Heart right ventricle (tissue), 16 donors: ENCODE data around the gene MAN1A1. TPM values are rescaled to one million over a fixed set of nuclear protein-coding genes. Genes with fewer than 3 reads are reported as not detected.

Experiments
- ATAC-seq, 8 donors: fragments of 200-7000 bp; cut with Tn5 transposase; one replicate each; pipeline ENCODE4 v1.9.1; 2020; ENCODE audit warnings: mild to moderate bottlenecking in 8 of 8, moderate library complexity in 8 of 8, moderate number of reproducible peaks in 1 of 8
- DNase-seq, 2 donors: peaks; one replicate each; pipeline ENCODE4 v3.0.0-alpha.2; 2020
- H3K27ac ChIP-seq, 10 donors: fragments of 200-600 bp; sonication (generic) in 2 of 10; one replicate each; pipeline versions ENCODE4 v1.5.0 to v1.8.0; 2020 to 2022; ENCODE audit warnings: mild to moderate bottlenecking in 3 of 10
- H3K27me3 ChIP-seq, 7 donors: fragments of 200-600 bp; one replicate each; pipeline ENCODE4 v1.8.0; 2021 to 2022; ENCODE audit warnings: mild to moderate bottlenecking in 2 of 7
- H3K36me3 ChIP-seq, 9 donors: fragments of 200-600 bp; sonication (generic) in 1 of 9; one replicate each; pipeline versions ENCODE4 v1.5.0 to v1.8.0; 2020 to 2022; ENCODE audit warnings: mild to moderate bottlenecking in 2 of 9
- H3K4me1 ChIP-seq, 9 donors: fragments of 200-600 bp; sonication (generic) in 1 of 9; one replicate each; pipeline versions ENCODE4 v1.5.0 to v1.8.0; 2020 to 2022; ENCODE audit warnings: mild to moderate bottlenecking in 4 of 9
- H3K4me3 ChIP-seq, 10 donors: fragments of 200-600 bp; sonication (generic) in 2 of 10; one replicate each; pipeline versions ENCODE4 v1.5.0 to v1.8.0; 2020 to 2022; ENCODE audit warnings: mild to moderate bottlenecking in 7 of 10, moderate library complexity in 2 of 10
- H3K9me3 ChIP-seq, 11 donors: fragments of 200-600 bp in 10 of 11; sonication (generic) in 2 of 11; one replicate each; pipeline versions ENCODE4 v1.5.0 to v1.8.0; 2013 to 2022; ENCODE audit warnings: mild to moderate bottlenecking in 2 of 11, control low read depth in 1 of 11, moderate library complexity in 1 of 11
- WGBS, 2 donors: extraction: QIAGEN DNeasy Blood & Tissue Kit; methylation state at CpG; one replicate each; pipeline ENCODE4 v1.1.7; 2013; ENCODE audit warnings: inconsistent platforms in 1 of 2; 5-methylcytosine and 5-hydroxymethylcytosine counted together
- intact Hi-C, 10 donors: fragments of 100-400 bp; cut with DNase I; formaldehyde crosslinking; loops; one replicate each; pipeline versions ENCODE4 v1.11.1 to v1.14.2; 2022
- polyA plus RNA-seq, 2 donors: library from polyadenylated mRNA; stranded (reverse); fragments of 200-250 nt; gene quantifications; one replicate each; pipeline ENCODE4 v1.2.3, GENCODE V29; 2013
- total RNA-seq, 10 donors: library from RNA; stranded (reverse); fragmentation: NEBNext Ultra II Directional in 3 of 10; extraction: Animal tissue kit (Norgen Biotek cat#: 25700) in 3 of 10; gene quantifications; one replicate each; pipeline versions ENCODE4 v1.2.1 to v1.2.4, GENCODE V29; 2021 to 2023
- TF ChIP-seq, protein P1 (sequence below), 9 donors: fragments of 200-600 bp; sonication (generic) in 2 of 9; IDR thresholded peaks; one replicate each; pipeline versions ENCODE4 v1.5.0 to v1.8.0; 2021 to 2022; ENCODE audit warnings: antibody characterized with exemption in 9 of 9, mild to moderate bottlenecking in 5 of 9, moderate library complexity in 1 of 9
- donor health status: Arrhythmogenic right ventricular cardiomyopathy.
- donor health status: ischemic (EF 13 %, LVEDD 7.1; RV severe dilation, severe dysfunction).
- donor health status: healthy with polysubstance abuse.
- donor health status: DM: no; HTN: yes; CAD: no.
- donor health status: DM: no; HTN: no; CAD: no.
- donor health status: ischemic (EF 25% LVEDD 6.9; RV normal size, moderate dysfunction).
- donor health status: ischemic (EF 25% LVEDD 5.7; RV mildly dilated, moderate dysfunction).
- donor health status: healthy.
- donor health status: DM: yes; HTN: yes; CAD: no.
- donor health status: Ischemic cardiomyopathy.
- donor health status: ischemic (EF 35%, LVEDD 5.7; RV mildly dilated, moderate dysfunction).
- donor health status: nonischemic (EF 11% LVEDD 7.7; RV severe dilation, severe dysfunction).
- donor health status: DM: yes; HTN: yes; CAD: no.
- donor health status: PGD.
- donor health status: ischemic (EF 29% LVEDD 5.4; RV normal size, mild dysfunction).
- donor health status: nonischemic (EF 23%, LVEDD 6.1; RV moderate dilation, normal function).

The MAN1A1 gene
- total and polyA plus RNA-seq, 12 donors, result 6.2 to 22.0 (median 10.2) TPM

DNA sequence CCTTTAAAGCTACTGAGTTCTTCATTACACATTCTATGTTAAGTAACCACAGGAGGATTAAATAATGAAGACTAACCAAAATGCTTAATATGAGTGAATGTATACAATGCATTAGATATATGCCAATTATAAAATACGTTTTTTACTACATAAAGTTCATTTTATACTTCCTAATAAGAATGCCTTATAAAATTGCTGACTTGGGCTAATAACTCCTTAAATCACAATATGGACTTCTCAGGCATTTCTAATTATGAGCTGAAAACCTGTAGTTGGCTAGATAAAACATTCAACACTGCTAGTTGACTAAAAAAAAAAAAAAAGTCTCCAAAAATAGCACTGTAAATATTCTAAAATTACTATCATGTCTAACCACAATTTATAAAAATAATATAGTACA, 11.8 kb downstream of the MAN1A1 start:
- peaks cover 0 to 96% (median 50%) of the 10 kb centered on the region in 9 donors for H3K4me1 ChIP-seq
- 87 to 94% methylated on average over 1 of the region's 1 CpG for WGBS, 2 donors
- TF ChIP-seq, protein P1, sequence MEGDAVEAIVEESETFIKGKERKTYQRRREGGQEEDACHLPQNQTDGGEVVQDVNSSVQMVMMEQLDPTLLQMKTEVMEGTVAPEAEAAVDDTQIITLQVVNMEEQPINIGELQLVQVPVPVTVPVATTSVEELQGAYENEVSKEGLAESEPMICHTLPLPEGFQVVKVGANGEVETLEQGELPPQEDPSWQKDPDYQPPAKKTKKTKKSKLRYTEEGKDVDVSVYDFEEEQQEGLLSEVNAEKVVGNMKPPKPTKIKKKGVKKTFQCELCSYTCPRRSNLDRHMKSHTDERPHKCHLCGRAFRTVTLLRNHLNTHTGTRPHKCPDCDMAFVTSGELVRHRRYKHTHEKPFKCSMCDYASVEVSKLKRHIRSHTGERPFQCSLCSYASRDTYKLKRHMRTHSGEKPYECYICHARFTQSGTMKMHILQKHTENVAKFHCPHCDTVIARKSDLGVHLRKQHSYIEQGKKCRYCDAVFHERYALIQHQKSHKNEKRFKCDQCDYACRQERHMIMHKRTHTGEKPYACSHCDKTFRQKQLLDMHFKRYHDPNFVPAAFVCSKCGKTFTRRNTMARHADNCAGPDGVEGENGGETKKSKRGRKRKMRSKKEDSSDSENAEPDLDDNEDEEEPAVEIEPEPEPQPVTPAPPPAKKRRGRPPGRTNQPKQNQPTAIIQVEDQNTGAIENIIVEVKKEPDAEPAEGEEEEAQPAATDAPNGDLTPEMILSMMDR (IDR thresholded peaks at IDR 0.05), result no peak

DNA sequence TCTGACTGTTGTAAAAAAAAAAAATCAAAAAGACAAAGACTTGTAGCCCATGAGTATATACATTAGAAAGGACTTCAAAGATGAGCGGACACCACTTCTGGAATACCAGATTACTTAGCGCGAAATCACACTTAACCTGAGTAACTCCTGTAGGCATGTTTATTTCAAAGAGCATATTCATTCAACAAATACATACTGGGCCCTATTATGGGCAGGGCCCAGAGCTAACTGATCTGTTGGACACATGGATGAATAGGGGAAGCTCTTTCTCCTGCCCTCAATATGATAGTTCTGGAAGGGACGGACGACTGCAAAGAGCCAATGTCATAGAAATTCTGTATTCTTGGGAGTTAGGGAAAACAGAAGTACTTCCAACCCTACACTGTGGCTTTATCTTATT, 12.3 kb downstream of the MAN1A1 start:
- intact Hi-C loops, result no loop called here

More for the DNA sequence above, 11.8 kb downstream of the MAN1A1 start:
- ATAC-seq (no peak), DNase-seq (no peak)
- Histone ChIP-seq H3K27me3 (no peaks in the 10 kb centered on the region), H3K9me3 (no peaks in the 10 kb centered on the region), H3K27ac (no peak overlapping the region), H3K36me3 (peaks cover 0 to 33% (median 0%) of the 10 kb centered on the region in 9 donors), H3K4me3 (no peak overlapping the region)
- intact Hi-C loops, result no loop called here

DNA sequence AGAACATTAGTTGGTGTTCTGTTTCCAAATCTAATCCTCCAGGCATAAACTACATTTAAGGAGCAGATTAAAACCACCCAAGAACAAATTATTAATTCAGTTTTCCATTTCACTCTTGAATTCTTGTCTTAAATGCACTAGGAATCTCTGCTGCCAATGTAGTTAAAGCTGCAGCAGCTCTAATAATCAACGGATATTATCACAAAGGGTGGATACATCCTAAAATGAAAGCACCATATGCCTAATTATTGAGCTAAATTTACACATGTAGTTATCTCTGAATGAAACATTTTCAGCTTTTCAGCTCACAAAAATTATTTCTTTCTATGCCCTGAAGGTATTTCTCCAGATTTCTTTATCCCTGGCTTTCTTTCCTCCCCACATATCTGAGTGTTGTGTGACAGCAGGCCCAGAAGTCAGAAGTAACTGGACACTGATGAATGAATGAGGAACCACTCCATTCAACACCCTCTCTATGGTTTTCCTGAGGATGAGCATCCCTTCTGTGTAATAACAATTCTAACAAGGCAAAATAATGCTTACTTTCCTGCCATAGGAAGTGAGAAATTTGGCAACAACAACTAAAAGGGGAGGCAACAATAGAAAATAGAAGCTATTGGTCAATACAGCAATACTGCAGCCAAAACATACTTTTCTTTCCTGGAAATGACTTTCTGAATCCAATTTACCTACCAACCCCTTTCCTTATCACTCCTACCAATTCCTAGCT, 14.9 kb downstream of the MAN1A1 start:
- 27 to 43% methylated on average over 1 of the region's 1 CpG for WGBS, 2 donors
- peak overlapping the region in 6 of 10 donors; percentile 3 to 58 (median 31) for H3K27ac ChIP-seq
- no peak for DNase-seq

More for the DNA sequence above, 12.3 kb downstream of the MAN1A1 start:
- ATAC-seq (no peak), DNase-seq (no peak)
- Histone ChIP-seq H3K4me1 (peaks cover 0 to 91% (median 50%) of the 10 kb centered on the region in 9 donors), H3K27ac (no peak overlapping the region), H3K4me3 (no peak overlapping the region), H3K36me3 (peaks cover 0 to 30% (median 0%) of the 10 kb centered on the region in 9 donors), H3K27me3 (no peaks in the 10 kb centered on the region), H3K9me3 (no peaks in the 10 kb centered on the region)
- TF ChIP-seq, protein P1 (IDR thresholded peaks at IDR 0.05), result no peak
- 95 to 96% methylated on average over 5 of the region's 5 CpGs for WGBS, 2 donors

DNA sequence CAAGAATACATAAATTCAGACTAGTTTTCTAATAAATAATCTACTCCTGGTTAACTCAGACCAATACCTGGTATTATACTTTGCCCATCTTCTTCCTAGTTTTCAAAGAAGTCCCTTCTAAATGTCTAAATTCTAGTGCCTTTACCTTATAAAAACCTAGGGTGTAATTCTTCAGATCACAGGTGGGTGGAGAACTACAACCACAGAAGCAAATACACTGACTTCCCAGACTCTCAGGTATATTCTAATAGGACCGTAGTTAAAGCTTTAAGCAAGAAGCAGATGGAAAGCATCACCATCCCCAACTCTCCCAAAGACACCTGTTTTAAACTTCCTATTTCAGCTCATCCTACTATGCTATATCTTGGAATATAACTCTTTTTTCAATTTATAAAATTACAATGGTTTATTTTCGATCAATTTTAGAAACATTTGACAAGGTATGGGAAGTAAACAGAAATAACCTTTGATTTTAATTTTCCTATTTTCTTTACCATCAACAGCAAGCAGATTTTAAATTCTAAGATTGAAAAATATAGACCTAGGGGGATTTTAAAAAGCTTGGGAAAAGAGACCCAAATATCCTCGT, 15.8 kb downstream of the MAN1A1 start:
- H3K27ac ChIP-seq, result peak overlapping the region in 3 of 10 donors; percentile 34 to 58 (median 37)
- peaks cover 0 to 26% (median 0%) of the 10 kb centered on the region in 9 donors for H3K36me3 ChIP-seq
- TF ChIP-seq, protein P1 (IDR thresholded peaks at IDR 0.05), result peak in 7 of 9 donors; percentile 34 to 63 (median 45)
- H3K4me1 ChIP-seq, result peaks cover 0 to 62% (median 26%) of the 10 kb centered on the region in 9 donors
- 84 to 86% methylated on average over 3 of the region's 3 CpGs for WGBS, 2 donors
- no peaks in the 10 kb centered on the region for H3K9me3 ChIP-seq
- no peak for DNase-seq
- no peaks in the 10 kb centered on the region for H3K27me3 ChIP-seq
- no peak overlapping the region for H3K4me3 ChIP-seq
- ATAC-seq, result peak in 2 of 8 donors; percentile 41 to 54
- intact Hi-C loops, result no loop called here

More for the DNA sequence above, 14.9 kb downstream of the MAN1A1 start:
- TF ChIP-seq, protein P1 (IDR thresholded peaks at IDR 0.05), result no peak
- Histone ChIP-seq H3K27me3 (no peaks in the 10 kb centered on the region), H3K4me1 (peaks cover 0 to 71% (median 26%) of the 10 kb centered on the region in 9 donors), H3K9me3 (no peaks in the 10 kb centered on the region), H3K36me3 (peaks cover 0 to 32% (median 0%) of the 10 kb centered on the region in 9 donors), H3K4me3 (no peak overlapping the region)
- ATAC-seq, result peak in 7 of 8 donors; percentile 40 to 75 (median 63)
- intact Hi-C loops, result no loop called here
